ENCODE results near the gene CLIP1.

- TF ChIP-seq POLR2AphosphoS5 (IDR thresholded peaks at IDR 0.05) (no peak), POLR2A (IDR thresholded peaks at IDR 0.05) (no peak), CTCF (IDR thresholded peaks at IDR 0.05) (no peak), EP300 (IDR thresholded peaks at IDR 0.05) (no peak)
Measured at GRCh38 chr12:122250536-122250935, 171.9 kb downstream of the CLIP1 start.
